Stimulated activated CD8-positive, alpha-beta memory T cell treated with anti-CD3 and anti-CD28 coated beads, Interleukin-15, amount 100 ng/mL, for 48 hours (primary cell): ENCODE data around the gene PGS1.

ENCODE experiments used
- DNase-seq, 2 donors: peaks; one replicate each; pipeline ENCODE4 v3.0.0-alpha.2; 2020; ENCODE audit warnings: low read depth in 2 of 2

Gene PGS1

GRCh38 chr17:78408476-78409050 lies 30.1 kb downstream of the PGS1 start:
- no peak for DNase-seq

DNA sequence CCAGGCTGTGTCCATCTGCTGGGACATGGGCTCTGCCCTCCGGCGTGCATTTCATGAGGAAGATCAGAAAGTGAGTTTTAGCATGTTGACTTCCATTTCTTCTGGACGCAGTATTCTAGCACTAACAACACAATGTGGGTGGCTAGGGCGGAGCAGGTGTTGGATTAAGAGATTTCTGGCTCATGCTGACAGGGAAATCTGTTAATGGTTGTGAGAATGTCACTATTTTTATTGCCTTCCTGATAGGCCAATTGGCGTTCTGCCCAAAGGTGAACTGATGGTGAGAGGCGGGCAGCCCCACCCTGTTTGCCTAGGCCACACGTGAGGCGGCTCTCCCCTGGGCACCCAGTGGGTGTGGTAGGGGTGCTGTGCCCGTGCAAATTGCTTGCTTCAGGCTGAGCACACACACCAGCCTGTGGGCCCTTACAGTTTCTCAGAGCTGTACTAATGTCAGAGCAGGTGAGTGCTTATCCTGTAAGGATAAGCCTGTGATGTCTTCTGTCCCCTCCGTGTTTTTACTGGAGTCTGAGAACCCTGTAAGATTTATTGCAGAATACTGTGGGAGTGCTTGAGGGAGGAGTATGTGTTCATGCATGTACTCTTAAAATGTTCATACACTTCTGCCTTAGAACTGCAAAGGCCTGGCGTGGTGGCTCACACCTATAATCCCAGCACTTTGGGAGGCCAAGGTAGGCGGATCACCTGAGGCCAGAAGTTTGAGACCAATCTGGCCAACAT lies 30.9 kb downstream of the PGS1 start:
- no peak for DNase-seq

DNA sequence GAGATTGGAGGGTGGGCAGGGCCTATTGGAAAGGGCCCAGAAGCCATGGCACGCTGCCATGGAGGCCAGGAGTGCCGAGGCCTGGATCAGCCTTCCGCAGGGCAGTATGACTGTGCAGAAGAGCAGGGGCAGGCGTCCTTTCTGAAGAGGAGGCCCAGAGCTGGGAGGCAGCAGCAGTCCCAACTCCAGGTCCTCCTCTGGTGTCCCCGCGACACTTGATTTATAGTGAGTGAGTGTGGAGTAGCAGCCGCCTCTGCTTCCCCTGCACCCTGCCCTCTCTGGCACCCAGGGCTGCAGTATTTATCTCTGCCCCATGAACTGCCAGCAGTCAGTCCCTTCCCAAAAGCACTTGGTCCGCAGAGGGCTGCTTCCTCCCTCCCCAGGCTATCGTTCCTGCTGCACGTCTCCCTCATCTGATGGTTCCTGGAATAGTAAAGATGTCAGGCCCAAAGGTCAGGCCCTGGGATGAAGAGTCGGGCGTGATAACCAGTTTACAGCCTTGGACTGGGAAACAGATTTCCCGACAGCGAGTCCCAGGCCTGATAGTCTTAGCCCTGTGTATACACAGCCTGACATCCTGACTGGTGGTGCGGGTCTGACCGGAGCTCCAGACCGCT lies 32.9 kb downstream of the PGS1 start:
- DNase-seq, result no peak

- peak; percentile 34 to 65 for DNase-seq
Observed at GRCh38 chr17:78412403-78412802, 34.0 kb downstream of the PGS1 start.

- peak; percentile 22 to 41 for DNase-seq
Observed at GRCh38 chr17:78414178-78415162, 36.0 kb downstream of the PGS1 start.

DNA sequence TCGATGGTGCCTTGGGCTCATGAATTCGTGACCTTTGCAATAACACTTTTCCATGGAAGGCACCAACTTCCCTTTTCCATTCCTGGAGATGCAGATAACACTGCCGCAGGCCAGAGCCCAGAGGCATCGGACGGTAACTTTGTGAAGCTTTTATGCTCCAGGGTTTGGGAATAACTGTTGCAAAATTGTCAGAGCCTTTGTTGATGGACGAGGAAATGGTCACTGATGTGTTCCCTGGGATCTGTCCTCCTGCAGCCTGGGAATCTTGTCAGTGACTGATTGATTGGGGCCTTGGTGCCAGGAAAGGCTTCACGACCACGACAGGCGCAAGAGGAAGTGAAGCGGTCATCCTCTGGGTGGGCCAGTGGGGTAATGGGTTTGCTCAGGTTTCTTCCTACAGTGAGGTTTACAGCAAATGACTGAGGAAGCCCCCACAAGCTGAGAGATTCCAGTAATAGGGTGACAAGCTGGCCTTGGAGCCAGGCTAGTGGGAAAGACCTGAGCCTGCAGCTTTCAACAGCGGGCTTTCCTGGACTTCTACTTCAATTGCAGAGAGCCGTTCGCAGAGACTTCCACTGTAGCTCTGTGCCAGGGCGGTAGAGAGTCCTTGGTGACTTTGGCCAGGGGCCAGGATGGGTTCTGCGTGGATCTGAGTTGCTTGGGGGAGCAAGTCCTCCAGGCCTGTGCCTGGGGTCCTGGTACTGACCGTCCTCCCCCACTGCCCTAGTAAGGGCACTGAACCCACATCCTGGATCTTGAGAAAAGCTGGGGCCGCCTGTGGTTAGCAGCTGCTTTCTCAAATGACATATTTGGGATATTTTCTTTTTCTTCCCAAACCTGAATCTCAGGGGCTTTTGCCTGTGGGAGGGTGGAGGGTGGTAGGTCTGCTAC lies 37.6 kb downstream of the PGS1 start:
- no peak for DNase-seq

DNA sequence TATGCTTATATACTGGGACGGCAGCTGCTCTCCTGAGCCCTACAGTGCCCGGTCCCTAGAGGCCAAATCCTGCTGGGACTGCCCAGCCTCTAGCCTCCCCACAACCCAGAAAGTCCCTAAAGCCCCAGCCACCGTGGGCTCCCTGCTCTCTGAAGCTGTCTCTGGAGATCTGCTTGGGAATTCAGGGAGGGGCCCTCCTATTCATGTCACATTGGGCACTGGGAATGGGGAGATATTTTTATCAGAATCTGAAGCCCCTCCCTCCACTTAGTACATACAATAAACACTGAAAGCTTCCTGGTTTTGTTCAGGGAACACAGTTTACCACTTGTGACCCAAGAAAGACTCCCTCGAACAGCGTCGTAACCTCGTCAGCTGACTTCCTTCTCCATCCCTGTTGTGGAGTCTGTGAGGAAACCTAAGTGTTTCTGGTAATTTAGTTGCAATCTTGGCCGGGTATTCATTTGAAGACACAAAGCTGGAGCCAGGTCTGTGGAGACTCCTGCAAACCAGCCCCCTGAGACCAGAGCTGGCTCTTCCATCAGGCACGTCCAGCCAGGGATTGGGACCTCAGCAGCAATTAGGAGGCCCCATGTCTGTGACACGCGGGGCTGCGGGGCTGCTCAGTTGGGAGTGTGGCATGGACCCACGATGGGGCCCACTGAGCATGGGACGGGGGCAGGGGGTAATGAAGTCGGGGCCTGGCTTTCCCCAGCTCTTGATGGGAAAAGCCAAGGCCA lies 38.5 kb downstream of the PGS1 start:
- DNase-seq, result no peak

DNA sequence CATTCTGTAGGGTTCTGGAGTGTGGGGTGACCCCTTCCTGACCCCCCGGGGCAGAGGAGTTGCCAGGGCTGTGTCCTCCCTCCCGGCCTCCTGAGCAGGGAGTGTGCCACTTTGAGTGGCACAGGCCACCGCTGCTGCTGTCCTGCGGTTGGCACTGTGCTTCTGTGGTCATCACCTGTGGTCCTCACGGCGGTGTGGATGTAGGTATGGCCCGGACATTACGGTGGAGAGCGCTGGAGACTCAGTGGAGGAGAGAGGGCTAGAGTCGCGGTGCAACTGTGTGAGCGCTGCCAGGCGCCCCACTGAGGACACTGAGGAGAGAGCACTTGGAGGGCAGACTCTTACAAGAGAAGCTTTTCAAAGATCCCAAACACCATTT lies 39.1 kb downstream of the PGS1 start:
- no peak for DNase-seq

DNA sequence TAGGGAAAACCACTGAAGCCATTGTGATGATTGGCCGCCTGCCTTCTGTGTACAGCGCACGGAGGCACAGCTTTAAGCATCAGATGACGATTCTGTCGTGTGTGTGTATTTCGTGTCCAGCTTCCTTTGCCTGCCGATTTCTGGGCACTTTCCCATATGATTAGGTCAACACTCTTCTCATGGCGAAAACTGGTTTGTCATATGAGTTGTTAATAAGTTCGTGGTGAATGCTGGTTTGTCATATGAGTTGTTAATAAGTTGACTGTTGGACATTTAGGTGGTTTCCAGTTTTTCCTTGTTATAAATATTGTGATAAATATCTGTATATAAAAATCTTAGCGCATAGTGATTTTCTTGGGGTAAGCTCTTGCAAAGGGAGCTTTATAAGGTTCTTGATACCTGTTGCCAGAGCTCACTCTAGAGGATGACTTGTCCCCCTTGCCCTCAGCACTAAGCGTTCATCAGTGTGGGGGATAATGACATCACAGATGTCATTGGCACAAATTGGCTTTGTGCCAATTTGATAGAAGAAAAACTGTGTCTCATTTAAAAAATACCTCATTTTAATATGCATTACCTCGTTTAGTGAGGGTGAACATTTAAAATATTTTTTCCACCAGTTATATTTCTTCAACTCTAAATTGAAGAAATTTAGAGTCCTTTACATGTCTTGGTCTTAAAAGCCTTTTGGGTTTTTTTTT lies 40.0 kb downstream of the PGS1 start:
- no peak for DNase-seq

DNA sequence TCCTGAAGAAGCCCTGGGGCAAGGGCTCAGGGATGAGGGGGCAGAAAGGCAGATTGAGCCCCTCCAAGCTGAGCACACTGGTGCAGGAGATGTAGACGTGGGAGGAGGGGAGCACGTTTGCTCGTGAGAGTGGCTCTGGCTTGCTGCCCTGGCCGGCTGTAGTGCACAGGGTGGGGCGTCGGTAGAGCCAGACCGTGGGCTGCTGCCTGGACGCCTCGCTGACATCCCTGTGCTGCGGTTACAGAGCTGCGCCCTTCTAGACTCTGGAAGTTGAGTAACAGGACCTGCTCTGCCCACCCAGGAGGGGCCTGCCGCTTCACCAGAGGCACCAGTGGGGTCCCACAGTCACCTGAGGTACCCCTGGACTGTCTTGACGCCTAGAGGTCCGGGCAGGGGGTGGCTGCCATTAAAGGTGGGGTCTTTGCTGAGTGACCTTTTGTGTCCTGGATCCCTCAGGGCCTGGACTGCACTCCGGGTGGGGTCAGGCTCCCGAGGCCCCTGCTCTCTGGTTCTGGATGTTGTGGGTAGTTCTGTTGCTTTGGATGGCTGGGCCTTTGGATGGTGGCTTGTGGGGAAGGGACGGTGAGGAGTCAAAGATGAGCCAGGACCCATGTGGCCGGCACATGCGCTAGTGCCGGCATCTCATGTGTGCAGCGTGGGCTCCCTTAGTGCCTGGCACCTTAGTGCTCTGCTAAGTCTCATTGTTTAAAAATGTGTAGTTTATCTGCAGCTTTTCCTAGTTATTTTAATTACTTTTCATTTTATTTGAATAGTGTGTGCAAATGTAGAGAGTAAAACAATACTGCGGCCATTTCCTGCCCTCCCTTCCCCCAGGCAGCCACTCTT lies 41.7 kb downstream of the PGS1 start:
- no peak for DNase-seq

DNA sequence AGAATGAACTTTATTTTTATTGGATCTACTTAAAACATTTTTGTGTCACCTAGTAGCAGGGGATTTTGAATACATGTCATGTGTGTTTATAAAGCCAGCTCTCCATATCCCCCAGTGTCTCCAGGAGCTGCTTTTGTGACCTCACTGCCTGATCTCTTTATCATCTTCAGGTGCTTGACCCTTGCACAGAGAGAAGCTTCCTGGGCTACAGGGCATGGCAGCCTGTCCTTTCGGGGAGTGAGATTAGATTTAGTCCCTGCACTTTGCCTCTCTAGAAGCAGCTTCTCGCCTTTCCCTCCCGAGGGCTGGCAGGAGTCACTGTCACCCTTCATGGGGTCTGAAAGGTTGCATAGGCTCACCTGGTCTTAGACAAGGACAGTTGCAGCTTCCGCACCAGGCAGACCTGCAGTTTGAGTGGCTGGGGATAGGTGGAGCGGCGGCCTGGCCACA lies 42.7 kb downstream of the PGS1 start:
- DNase-seq, result no peak

DNA sequence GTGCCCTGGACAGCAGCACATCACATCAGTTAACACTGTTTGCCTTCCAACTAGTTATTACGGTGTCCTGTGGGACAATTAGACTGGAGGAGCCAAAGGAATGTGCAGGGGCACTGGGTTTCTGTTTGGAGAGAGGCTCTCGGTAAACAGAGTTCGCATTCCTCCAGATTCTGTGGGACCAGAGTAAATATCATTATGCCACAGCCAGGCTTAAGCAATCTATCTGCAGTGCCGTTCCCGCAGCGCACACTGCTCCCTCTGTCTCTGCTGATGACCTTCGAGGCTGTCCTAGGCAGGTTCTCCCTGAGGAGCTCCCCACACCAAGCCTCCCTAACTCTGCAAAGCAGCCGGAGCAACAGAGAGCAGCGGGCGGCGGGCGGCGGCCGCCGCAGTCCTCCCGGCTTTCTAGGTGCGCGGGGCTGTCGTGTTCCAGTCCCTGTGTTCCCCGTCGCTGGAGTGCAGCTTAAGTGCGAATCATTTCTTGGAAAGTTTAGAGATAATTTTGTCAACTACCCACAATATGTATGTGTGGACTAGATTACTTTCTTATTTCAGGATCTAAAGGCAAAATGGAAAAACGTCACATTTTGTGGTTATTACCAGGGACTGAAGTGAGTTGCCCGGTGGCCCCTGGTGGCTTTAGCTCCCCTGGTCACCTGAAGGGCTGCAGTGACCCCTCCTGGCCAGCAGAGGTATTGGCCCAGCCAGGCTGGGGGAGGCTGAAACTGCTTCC lies 43.3 kb downstream of the PGS1 start:
- peak; percentile 50 to 56 for DNase-seq

DNA sequence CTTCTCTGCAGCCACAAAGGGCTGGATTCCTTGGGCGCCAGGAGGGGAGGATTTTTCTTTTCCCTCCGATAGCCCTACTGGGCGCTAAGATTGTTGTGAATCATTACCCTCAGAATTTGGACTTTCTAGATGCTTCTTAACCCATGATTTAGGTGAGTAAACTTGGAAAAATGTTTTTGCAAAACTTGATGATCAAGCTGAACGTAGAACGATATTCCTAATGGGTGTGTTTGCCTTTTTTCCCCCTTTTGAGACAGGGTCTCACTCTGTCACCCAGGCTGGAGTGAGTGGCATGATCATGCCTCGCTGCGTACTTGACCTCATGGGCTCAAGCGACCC lies 43.8 kb downstream of the PGS1 start:
- no peak for DNase-seq

GRCh38 chr17:78422872-78423588 lies 44.6 kb downstream of the PGS1 start:
- DNase-seq, result no peak

DNA sequence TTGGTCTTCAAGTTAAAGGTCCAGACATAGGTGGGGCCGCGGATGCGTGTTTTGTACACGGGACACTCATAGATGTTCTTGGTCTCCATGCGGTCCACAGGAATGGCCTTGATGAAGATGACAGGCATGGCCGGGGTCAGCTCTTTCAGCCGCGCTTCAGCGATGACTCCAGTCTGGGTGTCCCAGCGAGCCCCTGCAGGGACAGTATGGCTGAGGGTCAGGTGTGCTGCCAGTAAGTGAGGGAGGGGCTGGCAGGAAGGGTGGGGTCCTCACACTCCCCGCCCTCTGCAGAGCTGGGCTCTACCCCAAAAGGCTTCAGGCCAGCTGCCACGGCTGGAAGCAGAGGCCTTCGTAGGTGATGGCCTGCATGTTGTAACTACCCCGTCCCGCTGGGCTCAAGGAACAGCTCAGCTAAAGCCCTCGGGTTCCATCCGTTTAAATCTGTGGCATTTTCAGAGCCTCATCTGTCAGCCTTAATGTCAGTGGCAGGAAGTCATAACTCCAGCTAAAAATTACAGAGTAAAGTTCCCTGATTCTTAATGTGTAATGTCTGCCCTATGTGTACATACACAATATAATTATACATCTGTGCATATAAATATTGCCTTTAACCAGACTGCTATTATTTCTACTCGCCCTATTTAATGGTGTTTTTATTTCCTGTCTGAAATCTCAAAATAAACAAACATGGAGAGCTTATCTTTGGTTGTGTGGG lies 45.7 kb downstream of the PGS1 start:
- no peak for DNase-seq

- no peak for DNase-seq
Observed at GRCh38 chr17:78425429-78425828, 47.0 kb downstream of the PGS1 start.
